Mesenchymal stem cell (in vitro differentiated cells and primary cell): ENCODE data around the gene KLK10.

Experiments used
- DNase-seq: peaks from one replicate; pipeline ENCODE4 v3.0.0-alpha.2; 2013
- H2AFZ ChIP-seq: one replicate; pipeline ENCODE4 v1.6.1; 2013; ENCODE audit warnings: low read depth, mild to moderate bottlenecking, control low read depth, inconsistent platforms, low read length, moderate library complexity
- H2AK5ac ChIP-seq: 2 replicates; pipeline ENCODE4 v1.6.1; 2013; ENCODE audit warnings: low read length, moderate library complexity, mild to moderate bottlenecking, inconsistent platforms; ENCODE audit not compliant: severe bottlenecking
- H2BK120ac ChIP-seq: one replicate; pipeline ENCODE4 v1.6.1; 2013; ENCODE audit warnings: low read depth, mild to moderate bottlenecking, inconsistent platforms, low read length, moderate library complexity
- H2BK12ac ChIP-seq, 2 experiments: one replicate each; pipeline ENCODE4 v1.6.1; 2013; ENCODE audit warnings: inconsistent platforms in 2 of 2, low read length in 2 of 2, mild to moderate bottlenecking in 2 of 2, moderate library complexity in 2 of 2, control low read depth in 1 of 2
- H2BK15ac ChIP-seq: one replicate; pipeline ENCODE4 v1.6.1; 2013; ENCODE audit warnings: mild to moderate bottlenecking, low read depth, inconsistent platforms; ENCODE audit not compliant: poor library complexity, severe bottlenecking
- H2BK5ac ChIP-seq: 2 replicates; pipeline ENCODE4 v1.6.1; 2013; ENCODE audit warnings: low read depth, mild to moderate bottlenecking, low read length, control low read depth, inconsistent platforms; ENCODE audit not compliant: poor library complexity, severe bottlenecking
- H3K14ac ChIP-seq, 2 experiments: one replicate each; pipeline ENCODE4 v1.6.1; 2013; ENCODE audit warnings: inconsistent platforms in 2 of 2, low read length in 2 of 2, control low read depth in 1 of 2, mild to moderate bottlenecking in 1 of 2, moderate library complexity in 1 of 2
- H3K18ac ChIP-seq, 2 experiments: one replicate each; pipeline ENCODE4 v1.6.1; 2013; ENCODE audit warnings: inconsistent platforms in 2 of 2, low read length in 2 of 2, control low read depth in 1 of 2, low read depth in 1 of 2, mild to moderate bottlenecking in 1 of 2
- H3K23ac ChIP-seq, 2 experiments: one replicate each; pipeline ENCODE4 v1.6.1; 2013; ENCODE audit warnings: inconsistent platforms in 2 of 2, low read length in 2 of 2, mild to moderate bottlenecking in 2 of 2, moderate library complexity in 2 of 2, control low read depth in 1 of 2
- H3K27ac ChIP-seq: 2 replicates; pipeline ENCODE4 v1.5.1; 2013; ENCODE audit warnings: mild to moderate bottlenecking, moderate library complexity, low read length, control low read depth, inconsistent platforms; ENCODE audit not compliant: poor library complexity, severe bottlenecking
- H3K27me3 ChIP-seq, 2 experiments: 2 replicates each; pipeline versions ENCODE4 v1.6.1 to v1.7.0; 2013; ENCODE audit warnings: low read length in 2 of 2, mild to moderate bottlenecking in 2 of 2, moderate library complexity in 2 of 2, control low read depth in 1 of 2, inconsistent platforms in 1 of 2; ENCODE audit not compliant: control insufficient read depth in 1 of 2, insufficient read depth in 1 of 2
- H3K36me3 ChIP-seq, 2 experiments: 2 replicates each; pipeline versions ENCODE4 v1.6.1 to v1.7.0; 2013; ENCODE audit warnings: low read length in 2 of 2, control low read depth in 1 of 2, inconsistent platforms in 1 of 2, low read depth in 1 of 2, mild to moderate bottlenecking in 1 of 2; ENCODE audit not compliant: insufficient read depth in 2 of 2, control insufficient read depth in 1 of 2
- H3K4ac ChIP-seq, 2 experiments: one replicate each; pipeline ENCODE4 v1.6.1; 2013; ENCODE audit warnings: inconsistent platforms in 2 of 2, low read length in 2 of 2, mild to moderate bottlenecking in 2 of 2, moderate library complexity in 2 of 2, control low read depth in 1 of 2, low read depth in 1 of 2
- H3K4me1 ChIP-seq: 2 replicates; pipeline ENCODE4 v1.6.1; 2013; ENCODE audit warnings: low read depth, low read length, control low read depth; ENCODE audit not compliant: control insufficient read depth, insufficient read depth
- H3K4me2 ChIP-seq: 2 replicates; pipeline ENCODE4 v1.6.1; 2013; ENCODE audit warnings: low read length, mild to moderate bottlenecking, inconsistent platforms; ENCODE audit not compliant: poor library complexity, severe bottlenecking
- H3K4me3 ChIP-seq, 2 experiments: 2 replicates each; pipeline versions ENCODE4 v1.5.1 to v1.7.0; 2013; ENCODE audit warnings: low read length in 2 of 2, mild to moderate bottlenecking in 2 of 2, control low read depth in 1 of 2, low read depth in 1 of 2; ENCODE audit not compliant: insufficient read depth in 1 of 2
- H3K79me1 ChIP-seq: replicated peaks from 2 replicates; pipeline ENCODE4 v1.6.1; 2013; ENCODE audit warnings: mild to moderate bottlenecking, control low read depth, low read length, inconsistent platforms; ENCODE audit not compliant: poor library complexity, severe bottlenecking
- H3K9ac ChIP-seq: 2 replicates; pipeline ENCODE4 v1.7.0; 2013; ENCODE audit warnings: mild to moderate bottlenecking, low read length, moderate library complexity
- H3K9me3 ChIP-seq: 2 replicates; pipeline ENCODE4 v1.7.0; 2013; ENCODE audit warnings: mild to moderate bottlenecking, low read length; ENCODE audit not compliant: control insufficient read depth
- H4K8ac ChIP-seq: one replicate; pipeline ENCODE4 v1.6.1; 2013; ENCODE audit warnings: inconsistent platforms, mild to moderate bottlenecking, low read length, moderate library complexity
- H4K91ac ChIP-seq: one replicate; pipeline ENCODE4 v1.6.1; 2013; ENCODE audit warnings: mild to moderate bottlenecking, low read length, inconsistent platforms
- WGBS: methylation state at CpG from one replicate; pipeline ENCODE4 v1.1.7; 2013; ENCODE audit warnings: mixed read lengths; 5-methylcytosine and 5-hydroxymethylcytosine counted together

KLK10 gene

DNA sequence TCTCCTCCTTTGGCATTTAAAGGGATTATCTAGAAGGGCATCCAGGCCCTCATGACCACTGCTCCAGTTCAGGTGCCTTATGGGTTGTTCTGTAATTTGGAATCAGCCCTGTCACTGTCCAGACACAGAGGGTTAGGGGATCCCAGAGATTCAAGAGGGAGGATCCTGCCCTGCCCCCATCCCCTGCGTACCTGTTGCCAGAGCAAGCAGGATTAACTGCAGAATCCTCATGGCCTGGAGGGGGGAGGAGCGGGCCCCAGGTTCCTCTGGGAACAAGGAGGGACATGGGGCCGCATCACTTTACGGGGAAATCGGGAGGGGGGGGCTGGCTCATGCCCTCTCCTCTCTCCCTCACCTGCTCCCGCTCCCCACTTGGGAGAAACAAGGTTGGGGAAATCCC lies 5.9 kb upstream of the KLK10 start:
- H2AK5ac ChIP-seq = no peak overlapping the region
- no peak overlapping the region for H3K9ac ChIP-seq
- no peak overlapping the region for H2BK12ac ChIP-seq
- no peak for DNase-seq
- no peak overlapping the region for H3K27ac ChIP-seq
- H4K91ac ChIP-seq = no peak overlapping the region
- peaks cover 1 to 58% of the 10 kb centered on the region in 2 experiments for H3K27me3 ChIP-seq
- H3K4me1 ChIP-seq = no peaks in the 10 kb centered on the region
- H2BK15ac ChIP-seq = no peak overlapping the region
- H2AFZ ChIP-seq = no peak overlapping the region
- H3K79me1 ChIP-seq = no peaks in the 10 kb centered on the region
- no peak overlapping the region for H4K8ac ChIP-seq
- no peak overlapping the region for H3K23ac ChIP-seq
- H2BK5ac ChIP-seq = no peak overlapping the region
- H3K4ac ChIP-seq = no peak overlapping the region
- no peak overlapping the region for H3K14ac ChIP-seq
- no peak overlapping the region for H3K4me3 ChIP-seq
- H3K4me2 ChIP-seq = no peak overlapping the region
- H3K36me3 ChIP-seq = no peaks in the 10 kb centered on the region
- WGBS = 48% methylated on average over 3 of the region's 6 CpGs
- no peak overlapping the region for H3K18ac ChIP-seq
- no peak overlapping the region for H2BK120ac ChIP-seq
- H3K9me3 ChIP-seq = no peaks in the 10 kb centered on the region

DNA sequence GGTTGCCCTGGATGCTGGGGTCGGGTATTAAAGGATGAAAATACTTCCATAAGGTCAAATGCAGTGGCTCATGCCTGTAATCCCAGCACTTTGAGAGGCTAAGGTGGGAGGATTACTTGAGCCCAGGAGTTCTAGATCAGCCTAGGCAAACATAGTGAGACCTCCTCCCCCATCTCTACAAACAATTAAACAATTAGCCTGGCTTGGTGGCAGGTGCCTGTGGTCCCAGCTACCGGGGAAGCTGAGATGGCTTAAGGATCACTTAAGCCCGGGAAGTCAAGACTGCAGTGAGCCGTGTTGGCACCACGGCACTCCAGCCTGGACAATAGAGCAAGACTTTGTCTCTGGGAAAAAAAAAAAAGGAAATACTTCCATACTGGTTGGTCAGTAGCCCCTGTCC lies 5.4 kb upstream of the KLK10 start:
- Histone ChIP-seq H2AFZ (no peak overlapping the region), H3K27ac (no peak overlapping the region), H3K4me3 (no peak overlapping the region), H3K36me3 (no peaks in the 10 kb centered on the region), H2BK5ac (no peak overlapping the region), H3K4ac (no peak overlapping the region), H3K23ac (no peak overlapping the region), H3K18ac (no peak overlapping the region), H2BK120ac (no peak overlapping the region), H2AK5ac (no peak overlapping the region), H3K4me1 (no peaks in the 10 kb centered on the region), H3K79me1 (no peaks in the 10 kb centered on the region), H3K4me2 (no peak overlapping the region), H2BK15ac (no peak overlapping the region), H3K9ac (no peak overlapping the region), H3K14ac (no peak overlapping the region), H2BK12ac (no peak overlapping the region), H3K9me3 (no peaks in the 10 kb centered on the region), H4K91ac (no peak overlapping the region), H3K27me3 (peaks cover 6 to 62% of the 10 kb centered on the region in 2 experiments), H4K8ac (no peak overlapping the region)
- DNase-seq = no peak
- 70% methylated on average over 5 of the region's 5 CpGs for WGBS

DNA sequence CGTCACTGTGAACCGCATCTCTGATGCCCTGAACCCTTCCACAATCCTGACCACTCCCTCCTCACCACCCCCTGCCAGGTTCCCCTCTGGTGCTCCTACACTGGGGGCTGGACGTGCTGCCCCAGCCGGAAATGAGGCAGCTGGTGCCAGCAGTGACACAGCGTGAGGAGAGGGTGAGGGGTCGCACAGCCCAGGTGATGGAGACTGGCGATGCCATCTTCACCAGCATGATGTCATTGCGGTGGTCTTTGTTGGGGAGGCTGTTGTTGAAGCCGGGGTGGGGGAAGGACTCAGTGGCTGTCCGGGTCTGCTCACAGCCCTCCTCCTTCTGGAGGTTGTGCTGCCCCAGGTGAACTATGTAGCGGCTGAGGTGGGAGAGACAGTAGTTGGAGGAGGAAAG lies 4.4 kb upstream of the KLK10 start:
- Histone ChIP-seq H2BK15ac (peak overlapping the region; percentile 23), H3K27me3 (peaks cover 16 to 68% of the 10 kb centered on the region in 2 experiments), H3K23ac (no peak overlapping the region), H3K14ac (no peak overlapping the region), H3K79me1 (no peaks in the 10 kb centered on the region), H3K18ac (no peak overlapping the region), H3K27ac (no peak overlapping the region), H2BK120ac (no peak overlapping the region), H2BK12ac (no peak overlapping the region), H4K91ac (no peak overlapping the region), H2BK5ac (no peak overlapping the region), H3K36me3 (no peaks in the 10 kb centered on the region), H3K4me1 (peaks cover 3% of the 10 kb centered on the region), H3K4me3 (peak overlapping the region in 1 of 2 experiments; percentile 26), H3K4me2 (no peak overlapping the region), H4K8ac (no peak overlapping the region), H2AFZ (no peak overlapping the region), H3K9me3 (no peaks in the 10 kb centered on the region), H2AK5ac (no peak overlapping the region), H3K4ac (no peak overlapping the region), H3K9ac (no peak overlapping the region)
- 79% methylated on average over 10 of the region's 11 CpGs for WGBS
- DNase-seq = no peak

DNA sequence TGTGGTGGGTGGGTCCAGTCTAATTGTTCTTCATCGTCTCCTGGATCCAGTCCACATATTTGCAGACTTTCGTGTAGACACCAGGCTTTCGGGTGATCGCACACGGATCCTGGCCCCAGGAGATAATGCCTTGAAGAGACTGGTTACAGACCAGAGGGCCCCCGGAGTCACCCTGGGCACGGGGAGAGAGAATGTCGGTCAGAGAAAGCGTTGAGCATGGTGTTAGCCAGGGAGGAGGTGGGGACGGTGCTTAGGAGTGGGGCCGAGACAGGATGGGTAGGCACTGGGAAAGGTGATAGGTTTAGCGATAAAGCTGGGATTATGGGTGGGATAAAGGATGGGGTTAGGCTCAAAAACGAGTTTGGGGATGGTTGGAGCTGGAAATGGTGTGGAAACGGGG lies 3.0 kb upstream of the KLK10 start:
- peaks cover 26 to 72% of the 10 kb centered on the region in 2 experiments for H3K27me3 ChIP-seq
- H2AFZ ChIP-seq = no peak overlapping the region
- H2BK120ac ChIP-seq = no peak overlapping the region
- no peak overlapping the region for H3K18ac ChIP-seq
- H2BK15ac ChIP-seq = no peak overlapping the region
- no peaks in the 10 kb centered on the region for H3K9me3 ChIP-seq
- no peak overlapping the region for H3K4me2 ChIP-seq
- H4K8ac ChIP-seq = no peak overlapping the region
- no peak overlapping the region for H2AK5ac ChIP-seq
- DNase-seq = no peak
- H3K14ac ChIP-seq = no peak overlapping the region
- no peak overlapping the region for H3K27ac ChIP-seq
- H3K23ac ChIP-seq = no peak overlapping the region
- peaks cover 4% of the 10 kb centered on the region for H3K4me1 ChIP-seq
- 69% methylated on average over 14 of the region's 14 CpGs for WGBS
- H3K9ac ChIP-seq = no peak overlapping the region
- H2BK12ac ChIP-seq = no peak overlapping the region
- no peaks in the 10 kb centered on the region for H3K79me1 ChIP-seq
- no peak overlapping the region for H2BK5ac ChIP-seq
- no peak overlapping the region for H4K91ac ChIP-seq
- no peaks in the 10 kb centered on the region for H3K36me3 ChIP-seq
- no peak overlapping the region for H3K4me3 ChIP-seq
- H3K4ac ChIP-seq = no peak overlapping the region
